HUDEP-2 (cell line): ENCODE measurements around the gene RAB7B.

Experiments used
- DNase-seq, 76 experiments: peaks; one replicate each; lab custom pipeline; 2025; ENCODE audit not compliant: unreplicated experiment in 76 of 76; lab: John Stamatoyannopoulos, UW

RAB7B gene

GRCh38 chr1:206023695-206024094, 20.5 kb upstream of the RAB7B start, which contains the start of gene CTSE:
Gene CTSE, minus strand, starts transcription at chr1:206023895. Its CDS starts 104 bp downstream, at chr1:206023791.
- peak in 2 of 76 experiments; percentile 10 to 13 for DNase-seq

- DNase-seq = no peak
Observed at GRCh38 chr1:206022766-206023165, 19.6 kb upstream of the RAB7B start.

GRCh38 chr1:206021626-206022365, 18.6 kb upstream of the RAB7B start:
- peak in 8 of 76 experiments; percentile 19 to 52 (median 34) for DNase-seq

- peak in 30 of 76 experiments; percentile 7 to 57 (median 32) for DNase-seq
Observed at GRCh38 chr1:206021008-206021625, 17.9 kb upstream of the RAB7B start.

GRCh38 chr1:206020393-206021007, 17.3 kb upstream of the RAB7B start:
- DNase-seq = no peak

GRCh38 chr1:206015071-206015470, 11.9 kb upstream of the RAB7B start:
- no peak for DNase-seq

GRCh38 chr1:206014601-206015000, 11.4 kb upstream of the RAB7B start:
- no peak for DNase-seq

GRCh38 chr1:206013026-206013795, 10.0 kb upstream of the RAB7B start:
- no peak for DNase-seq

- peak in 73 of 76 experiments; percentile 22 to 86 (median 69) for DNase-seq
Observed at GRCh38 chr1:206012086-206012859, 9.1 kb upstream of the RAB7B start.

GRCh38 chr1:206011057-206011456, 7.9 kb upstream of the RAB7B start:
- DNase-seq = no peak

- DNase-seq = no peak
Observed at GRCh38 chr1:206010060-206010459, 6.9 kb upstream of the RAB7B start.

GRCh38 chr1:206006946-206007345, 3.8 kb upstream of the RAB7B start:
- no peak for DNase-seq

- DNase-seq = no peak
Observed at GRCh38 chr1:206005778-206006180, 2.6 kb upstream of the RAB7B start.

- DNase-seq = no peak
Observed at GRCh38 chr1:206005234-206005633, 2.0 kb upstream of the RAB7B start.

- DNase-seq = peak in 1 of 76 experiments; percentile 11
Observed at GRCh38 chr1:206004826-206005225, 1.6 kb upstream of the RAB7B start.

GRCh38 chr1:206003854-206004800, 932 bp upstream of the RAB7B start:
- no peak for DNase-seq

- no peak for DNase-seq
Observed at GRCh38 chr1:206002160-206002559, 1.0 kb downstream of the RAB7B start.

GRCh38 chr1:206001476-206001888, 1.7 kb downstream of the RAB7B start:
- DNase-seq = peak in 44 of 76 experiments; percentile 5 to 69 (median 41)
